Lower leg skin (tissue), 4 donors: ENCODE results near the gene PDCD11. TPM values are rescaled to one million over a fixed set of nuclear protein-coding genes. Genes with fewer than 3 reads are reported as not detected.
A peak's percentile ranks its signal among the peaks of the same experiment; 100 is the strongest.

Experiments
- DNase-seq, 2 donors: peaks; one replicate each; pipeline ENCODE4 v3.0.0-alpha.2; 2019; ENCODE audit warnings: low spot score in 2 of 2
- H3K4me3 ChIP-seq: fragments of 200-600 bp; sonication (generic); 2 replicates; pipeline ENCODE4 v1.5.1; 2017; ENCODE audit warnings: mild to moderate bottlenecking, low read depth; ENCODE audit not compliant: poor library complexity, severe bottlenecking
- CTCF ChIP-seq, 3 donors: fragments of 450-650 bp; IDR thresholded peaks; one replicate each; pipeline ENCODE4 v1.5.1; 2016; ENCODE audit warnings: antibody characterized with exemption in 3 of 3, mild to moderate bottlenecking in 3 of 3, moderate library complexity in 2 of 3
- POLR2A ChIP-seq, 2 donors: fragments of 450-650 bp; IDR thresholded peaks; one replicate each; pipeline ENCODE4 v1.6.1; 2016 to 2017; ENCODE audit warnings: antibody characterized with exemption in 2 of 2, mild to moderate bottlenecking in 1 of 2, moderate library complexity in 1 of 2
- WGBS, 2 donors: methylation state at CpG; one replicate each; pipeline ENCODE4 v1.1.5; 2018; 5-methylcytosine and 5-hydroxymethylcytosine counted together
- intact Hi-C: fragments of 100-400 bp; cut with DNase I; formaldehyde crosslinking; loops from one replicate; pipeline ENCODE4 v1.15.0; 2023; ENCODE audit warnings: low total_unique reads
- total RNA-seq, 4 donors: library from RNA; depleted of rRNA; stranded (reverse); fragments of >200 nt; gene quantifications; one replicate each; pipeline ENCODE4 v1.1.0, GENCODE V29; 2016

The PDCD11 gene
- total RNA-seq, 4 donors from 2014 or later, result 14.2 to 23.1 (median 20.5) TPM

DNA sequence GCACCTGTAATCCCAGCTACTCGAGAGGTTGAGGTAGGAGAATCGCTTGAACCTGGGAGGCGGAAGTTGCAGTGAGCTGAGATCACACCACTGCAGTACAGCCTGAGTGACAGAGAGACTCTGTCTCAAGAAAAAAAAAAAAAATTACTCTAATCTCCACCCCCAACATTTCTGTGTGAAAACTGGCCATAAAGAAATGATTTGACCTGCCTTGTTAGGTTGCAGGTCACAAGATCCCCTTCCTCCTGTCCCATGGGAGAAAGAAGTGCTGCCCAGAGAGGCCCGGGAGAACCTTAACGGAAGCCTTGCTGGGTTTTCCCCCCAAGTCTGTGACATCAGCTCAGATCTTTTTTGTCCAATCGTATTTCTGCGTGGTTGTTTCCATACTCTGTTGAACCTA is 71.0 kb downstream of the PDCD11 start:
- no peak overlapping the region for H3K4me3 ChIP-seq
- TF ChIP-seq CTCF (IDR thresholded peaks at IDR 0.05) (no peak), POLR2A (IDR thresholded peaks at IDR 0.05) (no peak)
- 87 to 95% methylated on average over 7 of the region's 7 CpGs for WGBS, 2 donors
- intact Hi-C loops, result no loop called here
- no peak for DNase-seq

DNA sequence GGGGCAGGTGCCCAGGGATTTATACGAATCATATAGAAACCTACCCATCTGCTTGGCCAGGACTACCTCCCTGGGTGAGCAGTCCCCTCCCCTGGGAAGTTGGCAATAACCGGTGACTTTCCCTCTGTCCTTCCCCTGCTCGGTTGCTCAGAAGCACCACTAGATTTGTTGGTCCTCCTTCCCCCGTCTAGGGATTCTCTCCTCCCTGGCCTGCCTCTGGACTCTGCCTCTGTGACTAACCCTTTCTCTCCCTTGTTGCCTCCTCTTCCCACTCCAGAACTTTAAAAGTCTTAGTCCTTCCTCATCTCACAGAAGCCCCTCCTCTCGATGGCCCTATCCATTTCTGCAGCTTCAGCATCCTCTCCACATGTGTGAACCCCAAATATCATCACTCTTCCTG is 72.8 kb downstream of the PDCD11 start:
- 57 to 63% methylated on average over 5 of the region's 5 CpGs for WGBS, 2 donors
- H3K4me3 ChIP-seq, result no peak overlapping the region
- intact Hi-C loops, result no loop called here
- no peak for DNase-seq
- TF ChIP-seq POLR2A (IDR thresholded peaks at IDR 0.05) (no peak), CTCF (IDR thresholded peaks at IDR 0.05) (no peak)

DNA sequence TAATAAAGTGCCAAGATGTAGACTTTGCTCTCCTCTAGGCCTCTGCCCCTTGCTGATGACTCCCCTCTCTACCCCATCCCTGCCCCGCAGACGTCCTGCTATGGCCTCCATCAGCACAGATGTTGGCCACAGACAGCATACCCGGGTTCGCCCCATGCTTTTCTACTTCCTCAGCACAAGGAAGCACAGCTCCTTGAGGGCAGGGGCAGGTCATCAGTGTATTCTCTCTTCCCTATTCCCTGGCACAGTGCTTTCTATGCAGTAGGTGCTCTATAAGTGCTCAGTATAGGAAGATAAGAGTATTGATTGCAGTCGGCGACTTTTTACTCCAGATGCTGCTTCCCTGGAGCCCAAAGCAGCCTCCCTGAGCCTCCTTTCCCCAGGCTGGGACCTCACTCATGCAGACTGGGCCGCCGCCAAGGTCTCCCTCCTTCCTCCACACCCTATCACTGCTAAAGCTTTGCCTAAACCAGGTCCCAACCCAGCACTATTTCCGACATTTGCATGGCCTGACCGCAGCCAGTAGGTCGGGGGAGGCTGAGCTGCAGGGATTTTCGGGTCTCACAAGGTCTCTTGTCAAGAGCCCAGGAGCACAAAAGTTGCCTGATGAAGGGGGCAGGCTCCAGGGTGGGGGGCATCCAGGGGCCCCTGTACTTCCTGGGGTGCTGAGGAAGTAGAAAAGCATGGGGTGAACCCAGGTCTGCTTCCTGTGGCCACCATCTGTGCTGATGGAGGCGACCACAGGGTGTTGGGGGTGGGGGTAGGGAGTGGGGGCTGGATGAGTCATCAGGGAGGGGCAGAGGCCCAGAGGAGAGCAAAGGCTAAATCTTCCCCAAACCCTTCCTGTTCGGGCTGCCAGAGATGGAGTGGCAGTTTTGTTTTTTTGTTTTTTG is 74.6 kb downstream of the PDCD11 start:
- intact Hi-C loops, result no loop called here
- H3K4me3 ChIP-seq, result no peak overlapping the region
- WGBS, 2 donors, result 65 to 71% methylated on average over 14 of the region's 14 CpGs
- DNase-seq, result peak; percentile 39 to 90
- TF ChIP-seq POLR2A (IDR thresholded peaks at IDR 0.05) (no peak), CTCF (IDR thresholded peaks at IDR 0.05) (no peak)

- no peak for DNase-seq
- intact Hi-C loops, result no loop called here
- TF ChIP-seq POLR2A (IDR thresholded peaks at IDR 0.05), result no peak
- no peak for TF ChIP-seq CTCF (IDR thresholded peaks at IDR 0.05)
- WGBS, 2 donors, result 91 to 94% methylated on average over 2 of the region's 2 CpGs
- H3K4me3 ChIP-seq, result no peak overlapping the region
Observed at GRCh38 chr10:103472005-103472404, 75.6 kb downstream of the PDCD11 start.

- TF ChIP-seq CTCF (IDR thresholded peaks at IDR 0.05), result no peak
- no peak for TF ChIP-seq POLR2A (IDR thresholded peaks at IDR 0.05)
- H3K4me3 ChIP-seq, result no peak overlapping the region
- intact Hi-C loops, result no loop called here
- no peak for DNase-seq
- 67 to 70% methylated on average over 16 to 31 of the region's 32 CpGs for WGBS, 2 donors
Observed at GRCh38 chr10:103473261-103473671, 76.8 kb downstream of the PDCD11 start.
